GM21381 (cell line): ENCODE measurements around the gene KIF21A.

Source experiments
- ATAC-seq: cut with Tn5 transposase; IDR thresholded peaks from one replicate; pipeline ENCODE4 v1.9.1; 2021; ENCODE audit warnings: mild to moderate bottlenecking, moderate library complexity; ENCODE audit not compliant: unreplicated experiment

Gene KIF21A

DNA sequence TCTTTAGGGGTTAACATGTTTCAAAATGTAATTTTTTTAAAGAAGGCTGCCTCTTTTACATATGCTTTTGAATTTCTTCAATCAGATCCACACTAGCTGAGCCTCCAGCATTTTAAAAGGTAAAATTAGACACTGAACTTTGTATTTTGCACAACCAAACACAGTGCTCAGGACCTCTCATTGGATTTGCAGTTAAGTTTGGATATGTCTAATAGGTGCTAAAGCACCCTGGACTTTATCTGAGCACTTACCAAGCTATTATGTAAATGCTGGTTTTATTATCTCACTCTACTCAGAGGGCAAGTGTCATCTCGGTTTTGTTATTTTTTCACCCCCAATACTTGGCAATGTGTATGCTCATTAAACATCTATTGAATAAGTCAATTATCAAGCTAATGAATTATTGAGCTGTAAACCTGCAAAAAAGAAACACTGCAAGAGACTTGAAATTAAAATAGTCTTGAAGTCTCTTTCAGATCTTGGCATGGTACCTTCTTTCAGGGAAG is 150.7 kb downstream of the KIF21A start:
- ATAC-seq = no peak

DNA sequence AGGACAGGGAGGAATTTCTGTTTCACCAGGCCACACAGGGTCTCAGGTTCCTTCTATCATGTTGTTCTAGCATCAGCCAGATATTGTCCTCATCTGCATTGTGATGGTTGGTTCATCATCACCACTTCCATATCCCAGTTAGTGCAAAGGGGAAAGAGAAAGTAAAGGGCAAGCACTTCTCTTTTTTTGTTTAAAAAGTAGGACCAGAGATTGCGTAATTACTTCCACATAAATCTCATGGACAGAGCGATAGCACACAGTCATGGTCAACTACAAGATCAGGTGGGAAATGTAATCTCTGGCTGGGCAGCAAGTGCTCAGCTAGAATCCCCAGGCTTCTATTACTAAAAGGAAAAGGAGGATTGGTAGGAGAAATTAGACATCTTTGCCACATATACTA is 155.1 kb downstream of the KIF21A start:
- ATAC-seq = no peak

DNA sequence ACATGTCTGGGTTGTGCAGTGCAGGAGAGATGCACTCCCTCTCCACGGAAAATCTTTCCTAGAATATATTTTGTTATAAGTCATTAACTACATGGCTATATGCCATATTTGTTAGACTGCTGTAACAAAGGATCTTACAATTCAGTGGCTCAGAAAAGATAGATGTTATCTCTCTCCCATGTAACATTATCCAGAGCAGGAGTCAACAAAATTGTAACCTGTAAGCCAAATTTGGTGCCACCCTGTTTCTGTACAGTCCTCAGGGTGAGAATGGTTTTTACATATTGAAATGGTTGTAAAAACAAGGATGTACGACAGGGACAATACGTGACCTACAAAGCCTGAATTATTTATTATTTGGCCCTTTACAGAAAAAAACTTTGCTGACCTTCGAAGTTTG is 155.5 kb downstream of the KIF21A start:
- no peak for ATAC-seq

DNA sequence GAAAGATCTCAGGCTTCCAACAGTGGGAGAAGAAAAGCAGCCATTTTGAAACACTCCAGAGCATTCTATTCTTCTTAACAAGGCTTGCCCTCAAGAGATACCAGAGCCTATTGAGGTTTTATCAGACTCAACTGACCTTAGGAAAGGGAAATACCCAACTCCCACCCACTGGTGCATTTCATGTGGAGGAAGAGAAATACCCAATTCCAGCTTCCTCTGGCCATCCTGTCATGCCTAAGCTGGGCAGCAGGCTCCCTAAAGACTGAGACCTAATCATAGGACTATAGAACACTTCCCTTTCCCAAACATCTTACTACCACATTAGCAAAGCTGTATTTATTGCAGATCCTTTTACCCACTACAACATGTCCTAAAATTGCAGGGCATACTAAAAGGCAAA is 164.5 kb downstream of the KIF21A start:
- no peak for ATAC-seq

DNA sequence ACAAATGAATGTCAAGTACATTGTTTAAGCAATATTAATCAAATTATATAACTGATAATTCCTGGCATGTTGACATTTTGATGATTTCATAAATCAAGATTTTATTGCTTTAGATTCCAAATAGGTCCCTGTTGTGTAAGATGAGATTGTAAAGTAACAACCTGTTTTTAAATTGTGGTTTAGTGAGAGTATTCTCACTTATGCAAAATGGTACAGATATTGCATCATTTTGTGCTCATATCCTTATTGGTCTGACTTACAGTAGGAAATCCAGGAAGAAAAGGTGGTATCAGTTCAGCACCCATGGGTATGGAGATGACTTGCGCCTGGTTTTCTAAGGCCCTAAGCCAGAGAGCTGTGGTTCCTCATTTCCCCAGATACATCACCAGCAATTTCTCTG is 165.5 kb downstream of the KIF21A start:
- no peak for ATAC-seq

DNA sequence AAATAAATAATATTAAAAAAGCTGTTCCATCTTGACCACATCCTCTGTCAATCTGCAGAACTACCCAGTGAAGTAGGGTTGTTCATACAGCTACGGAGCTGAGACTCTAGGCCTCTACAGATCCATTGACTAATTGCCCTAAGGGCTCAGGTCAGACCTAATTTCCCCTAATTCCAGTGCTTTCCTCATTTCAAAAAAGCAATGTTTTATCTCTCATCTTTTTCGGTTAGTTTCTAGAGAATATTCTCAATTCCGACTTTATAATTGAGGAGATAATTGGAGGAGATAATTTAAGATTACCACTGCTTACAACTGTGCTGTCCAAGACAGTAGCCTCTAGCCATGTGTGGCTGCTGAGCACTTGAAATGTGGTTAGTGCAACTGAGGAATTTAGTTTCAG is 167.1 kb downstream of the KIF21A start:
- ATAC-seq = no peak

DNA sequence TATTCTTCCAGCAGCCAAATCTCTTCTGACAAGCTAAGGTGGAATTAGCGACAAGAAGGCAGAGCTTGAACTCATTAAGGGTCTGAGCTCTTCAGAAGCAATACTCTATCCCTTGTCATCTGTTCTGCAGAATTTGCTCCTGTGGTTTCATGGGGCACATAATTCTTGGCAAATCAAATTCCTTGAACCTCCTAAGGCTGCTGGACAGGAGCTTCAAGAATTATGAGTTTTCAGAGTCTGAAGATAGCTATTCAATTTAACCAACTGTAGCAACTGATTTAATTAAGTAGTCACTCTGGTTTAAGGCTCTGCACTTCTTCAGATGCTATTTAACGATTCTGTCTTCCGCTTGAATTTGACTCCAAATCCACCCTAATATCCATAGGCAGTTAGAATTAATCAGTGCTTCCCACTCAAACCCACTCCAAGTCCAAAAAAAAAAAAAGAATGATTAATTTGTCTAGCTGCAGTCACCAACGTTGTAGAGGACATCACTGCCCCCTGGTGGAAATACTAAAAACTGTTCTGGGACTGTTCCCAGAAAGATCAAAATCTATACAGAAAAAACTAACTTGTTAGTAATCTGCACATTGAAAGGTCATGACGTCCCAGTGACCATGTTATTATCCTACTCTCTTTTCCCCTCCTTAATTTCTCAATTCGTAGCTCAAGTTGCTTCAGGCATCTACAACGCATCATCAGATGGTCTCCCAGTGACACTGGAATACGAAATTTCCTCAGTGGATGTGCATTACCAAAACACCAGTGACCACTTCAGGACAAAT is 169.9 kb downstream of the KIF21A start:
- peak; percentile 45 for ATAC-seq

DNA sequence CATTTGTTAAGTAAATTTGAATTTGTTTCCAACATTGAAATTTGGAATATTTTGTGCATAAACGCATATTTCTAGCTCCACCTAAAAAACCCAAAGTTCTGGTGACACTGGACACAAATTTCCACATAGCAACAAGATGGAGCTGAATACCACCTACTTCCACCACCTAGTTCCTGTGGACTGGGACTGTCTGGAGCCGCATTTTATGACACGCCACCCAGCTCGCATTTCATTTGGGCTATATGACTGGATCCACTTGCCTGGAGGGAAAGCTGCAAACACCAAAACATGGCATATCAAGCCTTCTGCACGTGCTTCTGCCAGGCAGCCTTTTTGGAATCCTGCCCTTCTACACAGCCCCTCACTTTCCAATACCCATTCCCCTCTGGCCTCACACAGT is 173.4 kb downstream of the KIF21A start:
- no peak for ATAC-seq

DNA sequence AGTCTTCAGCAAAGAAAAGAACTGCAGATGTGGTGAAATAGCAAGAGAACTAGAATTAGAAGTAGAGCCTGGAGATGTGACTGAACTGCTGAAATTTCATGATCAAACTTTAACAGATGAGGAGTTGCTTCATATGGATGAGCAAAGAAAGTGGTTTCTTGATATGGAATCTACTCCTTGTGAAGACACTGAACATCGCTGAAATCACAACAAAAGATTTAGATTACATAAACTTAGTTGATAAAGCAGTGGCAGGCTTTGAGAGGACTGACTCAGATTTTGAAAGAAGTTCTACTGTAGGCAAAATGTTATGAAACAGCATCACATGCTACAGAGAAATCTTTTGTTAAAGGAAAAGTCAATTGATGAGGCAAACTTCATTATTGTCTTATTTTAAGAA is 175.0 kb downstream of the KIF21A start:
- no peak for ATAC-seq

DNA sequence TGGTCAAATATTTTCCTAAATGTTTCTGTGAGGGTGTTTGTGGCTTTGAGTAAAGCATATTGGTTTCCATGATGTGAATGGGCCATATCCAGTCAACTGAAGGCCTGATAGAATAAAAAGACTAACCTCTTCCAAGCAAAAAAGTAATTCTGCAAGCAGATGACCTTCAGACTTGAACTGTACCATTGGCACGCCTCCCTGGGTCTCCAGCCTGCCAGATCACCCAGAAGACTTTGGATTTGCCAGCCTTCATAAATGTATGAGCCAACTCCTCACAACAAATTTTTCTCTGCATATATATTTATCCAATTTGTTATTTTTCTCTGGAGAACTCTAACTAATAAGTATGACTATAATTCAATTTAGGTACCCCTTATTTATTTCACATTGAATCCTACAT is 190.3 kb downstream of the KIF21A start:
- ATAC-seq = no peak
